HG03045 (cell line): ENCODE results near the gene SLC9A8.

Experiments
- ATAC-seq: cut with Tn5 transposase; IDR thresholded peaks from one replicate; pipeline ENCODE4 v1.9.1; 2021; ENCODE audit warnings: mild to moderate bottlenecking, moderate library complexity; ENCODE audit not compliant: unreplicated experiment

SLC9A8 gene

DNA sequence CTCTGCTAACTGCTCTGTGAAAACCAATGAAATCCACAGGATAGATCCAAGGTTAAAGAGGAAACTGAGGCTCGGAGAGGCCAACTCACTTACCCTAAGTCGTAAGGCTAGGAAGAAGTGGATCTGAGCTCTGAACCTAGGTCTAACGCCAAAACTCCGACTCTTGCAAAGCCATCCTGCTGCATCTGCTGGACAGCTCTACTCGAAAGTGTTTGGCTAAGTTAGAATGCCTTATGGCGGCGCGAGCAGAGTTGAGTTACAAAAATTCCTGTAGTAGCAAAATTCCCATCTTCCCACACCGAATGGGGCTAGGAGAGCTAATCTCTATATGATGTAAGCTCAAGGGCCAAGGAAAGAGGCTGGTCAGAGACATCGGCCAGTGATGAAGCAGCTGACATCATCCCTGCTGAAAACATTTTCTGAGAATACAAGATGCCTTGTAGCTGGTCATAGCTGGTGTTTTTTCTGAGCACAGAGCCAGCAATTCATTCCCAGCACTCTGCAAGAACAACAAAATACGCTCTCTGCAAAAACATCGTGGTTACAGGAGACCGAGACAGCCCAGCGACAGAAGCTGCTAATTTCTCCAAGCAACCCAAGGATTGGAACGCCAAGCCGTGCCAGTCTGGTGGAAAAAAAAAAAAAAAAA lies 100.9 kb downstream of the SLC9A8 start:
- ATAC-seq = no peak

DNA sequence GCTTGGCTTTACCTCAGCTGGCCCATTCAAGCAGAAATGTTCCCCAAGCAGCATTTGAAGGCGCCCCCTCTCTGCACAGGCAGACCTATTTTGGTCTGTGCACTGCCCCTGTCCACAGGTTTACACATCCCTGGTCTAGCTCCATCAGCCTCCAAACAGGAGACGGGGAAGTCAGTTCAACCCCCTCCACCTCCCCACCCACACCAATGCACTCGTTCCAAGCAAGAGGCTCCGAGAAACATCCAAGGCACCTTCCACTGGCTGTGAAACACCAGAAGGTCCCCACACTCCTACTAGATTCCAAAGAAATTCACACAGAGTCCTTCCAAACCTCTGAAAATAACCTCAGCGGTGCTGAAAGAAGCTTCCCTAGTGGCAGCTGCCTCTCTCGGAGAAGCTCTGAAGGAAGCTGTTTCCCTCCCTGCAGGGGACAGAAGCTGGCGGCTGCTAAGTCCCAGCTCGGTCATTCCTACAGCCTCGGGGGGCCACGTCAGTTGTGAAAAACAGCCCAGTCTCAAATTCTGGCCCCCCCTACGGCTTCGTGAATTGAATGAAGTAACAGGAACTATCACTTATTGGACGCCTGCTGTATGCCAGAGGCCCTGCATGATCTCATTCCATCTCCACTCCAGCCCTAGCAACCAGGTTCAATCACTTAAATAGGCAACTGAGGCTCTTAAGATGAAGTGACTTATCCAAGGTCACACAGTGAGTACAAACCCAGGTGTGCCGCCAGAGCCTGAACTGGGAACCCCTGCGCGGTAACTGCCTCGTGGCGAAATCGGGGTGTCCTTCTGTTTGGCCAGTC lies 101.9 kb downstream of the SLC9A8 start:
- ATAC-seq = no peak

DNA sequence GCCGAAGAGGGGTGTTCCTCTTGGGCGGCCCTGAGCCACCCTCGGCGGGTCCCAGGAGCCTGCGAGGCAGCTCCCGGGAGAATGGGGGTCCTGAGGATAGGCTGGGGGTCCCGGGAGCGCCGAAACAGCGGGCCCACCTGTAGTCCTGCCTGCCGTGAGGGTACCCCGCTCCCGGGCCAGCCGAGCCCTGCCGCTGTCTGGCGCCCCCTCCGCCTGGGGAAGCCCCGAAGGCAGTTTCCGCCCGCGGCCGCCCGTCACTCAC lies 102.4 kb downstream of the SLC9A8 start:
- ATAC-seq = no peak

DNA sequence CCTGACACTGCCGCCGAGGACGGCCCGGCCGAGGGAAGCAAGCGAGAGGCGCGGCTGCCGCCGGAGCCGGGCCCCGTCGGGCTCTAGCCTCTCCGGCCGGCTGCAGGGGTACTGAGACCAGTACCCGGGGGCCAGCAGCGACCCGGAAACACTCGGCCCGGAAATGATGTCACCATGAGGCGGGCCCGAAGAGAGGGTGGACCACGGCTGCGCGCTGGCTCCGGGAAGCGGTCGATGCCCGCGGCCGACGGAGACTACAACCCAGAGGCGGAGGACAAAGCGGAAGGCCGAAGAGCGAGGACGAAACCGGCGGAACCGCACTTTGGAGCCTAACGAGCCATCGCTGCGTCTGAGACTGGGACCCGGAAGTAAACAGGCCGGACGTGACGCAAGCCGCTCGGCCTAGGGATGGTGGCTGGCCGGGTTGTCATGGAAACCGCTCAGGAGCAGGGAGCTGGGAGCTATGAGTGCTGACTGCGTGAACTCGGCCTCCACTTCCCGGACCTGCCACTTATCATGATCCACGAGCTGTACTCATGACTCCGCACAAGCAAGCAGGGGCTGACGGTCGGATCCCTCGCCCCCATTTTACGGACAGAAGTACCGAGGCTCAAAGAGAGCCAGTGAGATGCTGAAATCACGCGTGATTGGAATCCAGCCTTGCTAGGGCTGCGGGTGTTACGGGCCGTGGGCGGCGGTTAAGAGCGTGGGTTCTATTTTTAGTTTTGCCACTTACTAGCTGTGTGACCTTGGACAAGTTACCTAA lies 102.9 kb downstream of the SLC9A8 start, which contains the start of gene SPATA2:
SPATA2 (minus strand) TSS at position 150 of the 766 bp plus-strand sequence. CDS start 7,039 bp downstream, outside the sequence.
- peak; percentile 83 for ATAC-seq

DNA sequence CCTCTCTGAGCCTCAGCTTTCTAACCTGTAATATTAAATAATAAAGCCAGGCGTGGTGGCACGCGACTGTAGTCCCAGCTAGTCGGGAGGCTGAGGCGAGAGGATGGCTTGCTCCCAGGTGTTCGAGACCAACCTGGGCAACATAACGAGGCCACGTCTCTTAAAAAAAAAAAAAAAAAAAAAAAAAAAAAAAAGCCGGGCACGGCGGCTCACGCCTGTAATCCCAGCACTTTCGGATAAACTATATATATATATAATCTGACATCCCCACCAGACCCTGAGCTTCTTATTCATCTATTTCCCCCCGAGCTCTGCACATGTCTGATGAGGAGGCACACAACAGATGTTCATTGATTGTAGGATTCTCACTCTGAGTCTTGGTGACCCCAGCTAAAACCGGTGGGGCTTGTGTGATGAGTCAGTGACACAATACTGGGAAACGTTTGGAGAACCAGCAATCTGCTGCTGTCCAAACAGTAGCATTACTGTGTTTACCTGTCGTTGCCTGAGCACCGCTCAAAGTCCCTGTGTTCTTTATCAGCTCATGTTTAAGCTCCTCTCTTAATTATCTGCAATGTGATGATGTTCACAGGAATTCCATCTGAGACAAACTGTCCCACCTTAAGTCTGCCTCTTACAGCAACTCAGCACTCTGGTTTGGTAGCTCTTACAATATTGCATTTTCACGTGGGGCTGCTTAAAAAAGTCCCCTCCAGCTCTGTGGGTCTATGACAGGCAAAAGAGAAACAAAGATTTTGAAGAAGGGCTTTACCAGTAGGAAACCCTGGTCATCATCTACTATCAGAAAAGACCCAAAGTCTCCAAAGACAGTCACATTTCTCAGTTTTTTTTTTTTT lies 103.7 kb downstream of the SLC9A8 start:
- no peak for ATAC-seq

DNA sequence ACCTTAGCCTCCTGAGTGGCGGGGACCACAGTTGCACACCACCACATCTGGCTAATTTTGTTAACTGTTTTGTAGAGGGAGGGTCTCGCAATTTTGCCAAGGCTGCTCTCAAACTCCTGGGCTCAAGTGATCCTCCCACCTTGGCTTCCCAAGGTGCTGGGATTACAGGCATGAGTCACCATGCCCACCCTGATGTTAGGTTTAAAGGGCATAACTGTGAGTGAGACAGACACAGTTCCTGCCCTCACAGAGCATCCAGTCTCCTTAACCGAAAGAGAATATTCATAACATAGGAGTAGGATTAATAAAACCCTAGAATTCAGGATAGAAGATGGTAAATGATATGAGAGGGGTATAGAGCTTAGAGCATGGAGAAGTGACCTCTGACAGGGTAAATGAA lies 105.8 kb downstream of the SLC9A8 start:
- ATAC-seq = no peak

DNA sequence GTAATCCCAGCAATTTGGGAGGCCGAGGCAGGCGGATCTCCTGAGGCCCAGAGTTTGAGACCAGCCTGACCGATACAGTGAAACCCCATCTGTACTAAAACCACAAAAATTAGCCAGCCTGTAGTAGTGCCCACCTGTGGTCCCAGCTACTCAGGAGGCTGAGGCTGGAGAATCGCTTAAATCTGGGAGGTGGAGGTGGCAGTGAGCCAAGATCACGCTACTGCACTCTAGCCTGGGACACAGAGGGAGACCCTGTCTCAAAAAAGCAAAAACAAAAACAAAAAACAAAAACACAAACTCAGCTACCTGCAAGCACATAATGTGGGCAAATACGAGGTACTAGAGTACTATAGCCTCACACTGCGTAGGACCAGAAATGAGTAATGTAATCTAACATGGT lies 106.4 kb downstream of the SLC9A8 start:
- ATAC-seq = no peak

DNA sequence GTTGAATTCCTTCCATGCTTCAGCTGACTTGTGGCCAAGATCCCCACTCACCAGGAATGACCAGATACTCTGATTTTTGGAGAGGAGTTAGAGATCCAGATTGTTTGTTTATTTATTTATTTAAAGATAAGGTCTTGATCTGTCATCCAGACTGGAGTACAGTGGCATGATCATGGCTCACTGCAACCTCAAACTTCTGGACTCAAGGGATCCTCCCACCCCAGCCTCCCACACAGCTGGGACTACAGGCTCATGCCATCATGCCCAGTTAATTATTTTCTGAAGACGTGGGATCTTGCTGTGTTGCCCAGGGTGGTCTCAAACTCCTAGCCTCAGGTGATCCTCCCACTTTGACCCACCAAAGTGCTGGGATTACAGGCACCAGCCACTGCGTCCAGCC lies 106.8 kb downstream of the SLC9A8 start:
- ATAC-seq = no peak

DNA sequence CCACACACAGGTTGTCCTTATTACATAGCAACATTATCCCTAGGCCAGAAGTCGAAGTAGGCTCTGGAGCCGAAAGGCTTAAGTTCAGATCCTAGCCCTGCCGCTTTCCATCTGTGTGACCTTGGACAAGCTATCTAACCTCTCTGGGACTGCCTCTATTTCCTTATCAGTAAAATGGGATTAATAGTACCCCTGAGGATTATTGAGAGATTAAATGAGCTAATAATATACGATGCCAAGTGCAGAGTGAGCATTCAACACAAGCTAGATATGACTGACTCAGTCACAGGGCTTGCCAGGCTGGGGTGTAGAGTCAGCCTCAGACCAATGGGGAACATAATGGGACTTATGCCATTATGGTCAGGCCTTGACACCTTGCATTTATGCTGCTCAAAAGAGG lies 111.6 kb downstream of the SLC9A8 start:
- no peak for ATAC-seq

DNA sequence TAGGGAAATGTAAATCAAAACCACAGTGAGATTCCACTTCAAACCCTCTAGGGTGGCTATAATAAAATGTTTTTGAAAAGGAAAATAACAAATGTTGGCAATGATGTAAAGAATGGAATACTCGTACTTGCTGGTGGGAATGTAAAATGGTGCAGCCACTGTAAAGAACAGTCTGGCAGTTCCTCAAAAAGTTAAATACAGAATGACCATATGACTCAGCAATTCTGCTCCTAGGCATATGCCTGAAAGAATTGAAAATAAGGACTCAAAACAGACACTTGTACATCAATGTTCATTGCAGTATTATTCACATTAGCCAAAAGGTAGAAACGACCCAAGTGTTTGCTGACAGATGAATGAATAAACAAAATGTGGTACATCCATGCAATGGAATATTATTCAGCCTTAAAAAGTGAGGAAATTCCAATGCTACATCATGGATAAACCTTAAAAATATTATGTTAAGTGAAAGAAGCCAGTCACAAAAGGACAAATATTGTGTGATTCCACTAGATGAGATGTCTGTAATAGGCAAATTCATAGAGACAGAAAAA lies 113.3 kb downstream of the SLC9A8 start:
- no peak for ATAC-seq

DNA sequence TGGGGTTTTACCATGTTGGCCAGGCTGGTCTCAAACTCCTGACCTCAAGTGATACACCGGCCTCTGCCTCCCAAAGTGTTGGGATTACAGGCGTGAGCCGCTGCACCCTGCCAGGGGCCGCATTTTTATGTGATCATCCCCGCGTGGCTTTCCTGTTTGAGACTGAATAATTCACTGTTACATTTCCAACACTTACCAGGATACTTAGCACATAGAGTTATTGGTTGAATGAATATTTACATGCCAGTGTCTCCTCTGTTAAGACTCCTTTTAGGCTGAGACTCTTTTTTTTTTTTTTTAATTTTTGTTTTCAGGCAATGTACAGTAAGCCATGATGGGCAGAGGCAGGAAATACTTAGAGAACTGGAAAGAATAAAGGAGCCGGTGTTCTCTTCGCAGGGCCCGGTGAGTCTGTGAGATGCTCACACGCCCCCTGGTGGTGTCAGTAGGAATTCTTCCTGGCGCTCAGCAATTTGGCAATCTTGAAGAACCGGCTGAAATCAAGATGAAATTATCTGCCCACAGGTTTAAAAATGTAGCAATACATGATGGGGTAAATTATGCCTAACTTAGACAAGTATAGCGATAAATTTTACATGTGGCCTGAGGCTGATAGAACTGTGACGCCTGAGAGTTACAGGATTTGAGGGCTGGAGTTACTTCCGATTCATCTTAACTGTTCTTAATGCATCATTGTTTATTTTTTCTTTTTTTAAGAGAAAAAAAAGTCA lies 115.9 kb downstream of the SLC9A8 start:
- ATAC-seq = no peak

DNA sequence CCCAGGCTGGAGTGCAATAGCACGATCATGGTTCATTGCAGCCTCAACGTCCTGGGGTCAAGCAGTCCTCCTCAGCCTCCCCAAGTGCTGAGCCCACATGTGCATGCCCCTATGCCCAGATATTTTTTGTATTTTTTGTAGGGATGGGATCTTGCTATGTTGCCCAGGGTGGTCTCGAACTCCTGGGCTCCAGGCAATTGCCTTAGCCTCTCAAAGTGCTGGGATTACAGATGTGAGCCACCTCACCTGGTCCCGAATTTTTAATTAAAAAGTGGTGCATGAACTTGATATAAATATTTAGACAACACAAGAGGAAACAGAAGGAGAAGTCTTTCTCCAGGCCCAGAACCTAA lies 116.5 kb downstream of the SLC9A8 start:
- ATAC-seq = no peak

DNA sequence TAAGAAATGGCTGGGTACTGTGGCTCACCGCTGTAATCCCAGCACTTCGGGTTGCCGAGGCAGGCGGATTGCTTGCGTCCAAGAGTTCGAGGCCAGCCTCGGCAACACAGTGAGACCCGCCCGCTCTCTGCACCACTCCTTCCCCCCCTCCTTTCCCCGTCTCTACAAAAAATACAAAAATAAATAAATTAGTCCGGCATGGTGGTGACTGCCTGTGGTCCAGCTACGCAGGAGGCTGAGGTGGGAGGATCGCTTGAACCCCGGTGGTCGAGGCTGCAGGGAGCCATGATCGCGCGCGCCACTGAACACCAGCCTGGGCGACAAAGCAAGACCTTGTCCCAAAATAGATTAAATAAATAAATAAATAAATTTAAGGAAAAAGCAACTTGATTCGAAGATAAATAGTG lies 123.1 kb downstream of the SLC9A8 start:
- ATAC-seq = peak; percentile 22

DNA sequence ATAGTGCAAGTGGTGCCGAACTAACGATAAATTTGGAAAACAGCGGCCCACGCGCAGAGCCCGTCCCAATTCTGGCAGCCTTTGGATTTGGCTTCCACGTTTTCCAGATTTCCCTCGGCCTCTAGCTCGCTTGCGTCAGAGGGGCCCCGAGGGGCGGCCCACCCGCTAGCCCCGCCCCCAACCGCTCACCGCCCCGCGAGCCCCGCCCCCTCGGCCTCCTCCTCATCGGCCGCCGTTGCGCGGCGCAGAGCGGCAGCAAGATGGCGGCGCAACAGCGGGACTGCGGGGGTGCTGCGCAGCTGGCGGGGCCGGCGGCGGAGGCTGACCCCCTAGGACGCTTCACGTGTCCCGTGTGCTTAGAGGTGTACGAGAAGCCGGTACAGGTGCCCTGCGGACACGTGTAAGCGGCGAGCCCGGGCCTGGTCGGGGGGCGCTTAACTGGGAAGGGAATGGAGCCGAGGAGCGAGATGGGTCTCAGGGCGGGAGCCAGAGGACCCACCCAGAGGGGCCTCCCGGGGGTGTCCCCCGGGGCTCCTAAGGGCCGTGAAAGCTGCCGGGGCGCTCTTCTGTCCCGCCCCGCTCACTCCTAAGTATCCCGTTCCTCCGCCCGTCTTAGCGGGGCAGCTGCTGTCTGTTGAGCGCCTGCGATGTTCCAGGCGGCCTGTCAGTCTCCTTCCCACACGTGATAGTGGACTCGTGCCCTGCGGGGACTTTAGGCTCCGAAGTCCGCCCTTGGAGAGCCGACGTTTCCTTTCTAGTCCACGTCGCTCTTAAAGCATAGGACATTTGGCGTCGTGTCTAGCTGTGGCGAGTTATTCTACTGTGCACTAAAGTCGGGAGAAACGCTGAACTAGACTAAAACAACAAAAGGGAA lies 123.8 kb downstream of the SLC9A8 start, which contains the start of gene RNF114:
RNF114 (plus strand) TSS at position 245 of the 874 bp plus-strand sequence; CDS start at position 261, 16 bp downstream.
- peak; percentile 75 for ATAC-seq

DNA sequence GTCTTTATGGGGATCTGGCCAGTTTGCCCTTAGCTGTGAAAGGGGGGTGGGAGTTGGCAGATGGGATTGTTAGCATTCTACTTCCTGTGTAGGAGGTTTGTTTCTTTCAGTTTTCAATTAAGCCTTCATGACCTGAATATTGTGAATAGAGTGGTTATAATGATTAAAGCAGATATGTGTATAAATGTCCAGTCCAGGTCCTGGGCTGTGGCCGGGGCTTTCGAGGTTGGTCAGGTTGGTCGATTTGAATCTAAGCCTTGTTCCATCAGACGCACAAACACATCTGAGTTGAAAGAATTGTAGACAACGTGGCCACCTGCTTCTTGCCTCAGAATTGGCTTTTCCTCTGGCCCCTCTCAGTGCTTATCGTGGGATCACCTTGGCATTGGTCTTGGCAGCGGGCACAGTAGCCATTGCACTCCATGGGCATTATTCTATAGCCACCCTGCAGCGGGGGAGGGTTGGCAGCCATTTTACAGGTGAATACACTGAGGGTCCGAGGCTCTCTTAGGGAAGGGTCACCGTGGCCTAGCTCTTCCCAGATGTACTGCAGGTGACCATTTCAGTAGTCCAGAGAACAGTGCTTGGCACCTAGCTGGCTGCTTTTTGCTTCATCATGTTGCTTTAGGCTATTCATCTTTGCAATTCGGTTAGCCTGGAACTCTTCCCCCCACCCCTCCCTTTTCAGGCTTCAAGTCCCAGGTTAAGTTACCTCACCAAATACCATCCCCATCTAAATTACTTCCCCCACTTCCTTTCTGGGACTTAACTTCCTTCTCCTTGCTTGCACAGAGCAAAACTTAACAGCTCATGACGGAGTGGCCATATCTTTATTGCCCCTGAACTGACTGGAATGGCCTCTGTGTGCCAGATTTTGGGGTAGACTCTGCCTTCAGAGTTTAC lies 124.7 kb downstream of the SLC9A8 start:
- ATAC-seq = no peak

DNA sequence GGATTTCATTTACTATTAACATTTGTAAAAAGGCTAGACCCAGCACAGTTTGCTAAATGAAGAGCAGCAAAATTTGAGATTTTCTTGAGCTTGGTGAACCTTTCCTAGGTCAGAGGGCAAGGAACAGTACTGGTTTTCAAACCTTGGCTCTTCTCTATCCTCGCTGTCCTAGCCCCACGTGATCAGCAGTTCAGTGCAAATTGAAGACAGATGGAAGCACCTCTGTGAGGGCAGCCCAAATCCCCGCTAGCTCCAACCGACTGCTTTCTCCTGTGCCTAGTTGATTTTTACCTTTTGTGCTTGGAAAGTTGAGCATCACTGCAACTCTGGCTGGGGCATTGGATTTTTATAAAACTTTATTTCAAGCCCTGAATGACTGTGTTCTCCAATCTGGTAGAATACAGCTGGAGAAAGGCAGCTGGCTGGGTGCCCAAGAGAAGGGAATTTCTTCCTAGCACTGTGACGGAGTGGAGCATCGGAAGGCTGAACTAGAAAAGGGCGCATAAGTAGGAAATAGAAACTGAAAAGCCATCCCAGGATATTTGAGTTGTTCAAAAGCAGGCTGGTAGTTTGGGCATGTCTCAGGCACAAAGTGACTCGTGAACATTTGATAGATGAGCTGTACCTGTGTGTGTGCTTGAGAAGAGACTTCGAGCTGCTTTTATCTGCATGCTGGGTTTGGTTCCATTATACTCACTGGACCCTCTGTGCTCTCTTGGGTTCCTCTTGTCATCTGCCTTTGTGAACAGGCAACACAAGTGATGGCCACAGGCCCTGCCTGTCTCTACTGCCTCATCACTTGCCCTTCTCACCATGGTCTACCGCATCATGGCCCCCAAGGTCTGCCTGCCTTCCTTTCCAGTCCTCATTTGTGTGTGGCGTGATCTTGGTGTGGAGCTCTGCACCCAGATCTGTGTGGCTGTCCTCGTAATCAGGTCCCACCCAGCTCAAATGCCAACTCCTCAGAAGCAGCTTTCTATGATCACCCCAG lies 125.8 kb downstream of the SLC9A8 start:
- ATAC-seq = no peak

DNA sequence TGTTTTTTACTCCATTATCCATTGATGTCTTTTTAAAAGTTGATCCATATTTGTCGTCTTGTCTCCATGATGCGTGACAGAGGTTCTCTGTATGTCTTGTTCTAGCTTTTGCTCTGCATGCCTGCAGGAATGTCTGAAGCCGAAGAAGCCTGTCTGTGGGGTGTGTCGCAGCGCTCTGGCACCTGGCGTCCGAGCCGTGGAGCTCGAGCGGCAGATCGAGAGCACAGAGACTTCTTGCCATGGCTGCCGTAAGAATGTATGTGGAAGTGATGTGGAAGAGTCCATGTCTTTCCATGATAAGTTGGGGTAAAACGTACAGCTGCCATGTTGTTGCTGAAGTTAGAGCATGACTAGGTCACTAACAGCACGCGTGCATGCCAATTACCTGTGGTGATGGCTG lies 128.8 kb downstream of the SLC9A8 start:
- ATAC-seq = no peak
